Testis (tissue), 3 donors: Measurements from ENCODE around the gene GRID1. TPM values are rescaled to one million over a fixed set of nuclear protein-coding genes. Genes with fewer than 3 reads are reported as not detected.

Experiments used
- DNase-seq: peaks from one replicate; pipeline ENCODE4 v3.0.0-alpha.2; 2019
- H3K27ac ChIP-seq, 2 donors: fragments of 200-600 bp; sonication (generic); one replicate each; pipeline ENCODE4 v1.5.1; 2019
- H3K27me3 ChIP-seq: fragments of 200-600 bp; sonication (generic); one replicate; pipeline ENCODE4 v1.5.1; 2019
- H3K36me3 ChIP-seq: fragments of 200-600 bp; sonication (generic); one replicate; pipeline ENCODE4 v1.5.1; 2017; ENCODE audit warnings: low read depth; ENCODE audit errors: missing control alignments
- H3K4me1 ChIP-seq: fragments of 200-600 bp; sonication (generic); one replicate; pipeline ENCODE4 v1.5.1; 2019
- H3K4me3 ChIP-seq, 2 donors: fragments of 200-600 bp; sonication (generic); one replicate each; pipeline ENCODE4 v1.5.1; 2017 to 2019
- H3K9me3 ChIP-seq: fragments of 200-600 bp; sonication (generic); one replicate; pipeline ENCODE4 v1.5.1; 2017
- POLR2A ChIP-seq: fragments of 450-650 bp; IDR thresholded peaks from one replicate; pipeline ENCODE4 v1.6.1; 2017; ENCODE audit warnings: antibody characterized with exemption, mild to moderate bottlenecking, moderate library complexity
- WGBS, 2 donors: methylation state at CpG; one replicate each; pipeline ENCODE4 v1.1.5; 2018; 5-methylcytosine and 5-hydroxymethylcytosine counted together
- intact Hi-C: fragments of 100-400 bp; cut with DNase I; formaldehyde crosslinking; loops from one replicate; pipeline ENCODE4 v1.15.1; 2023; ENCODE audit warnings: low total_unique reads
- polyA plus RNA-seq: library from polyadenylated mRNA; stranded (reverse); fragments of 350-450 nt; fragmentation: Illumina TruSeq; extraction: RNeasy Lipid Tissue Mini Kit (QIAGEN cat#74804); gene quantifications from one replicate; pipeline ENCODE4 v1.2.3, GENCODE V29; 2014; ENCODE audit warnings: low read depth, low replicate concordance; ENCODE audit not compliant: insufficient read depth
- total RNA-seq, 2 donors: library from RNA; depleted of rRNA; stranded (reverse); fragments of >200 nt; gene quantifications; one replicate each; pipeline ENCODE4 v1.2.3, GENCODE V29; 2016
- TF ChIP-seq, protein P1 (sequence below), 3 experiments: fragments of 450-650 bp in 2 of 3; fragments of 200-600 bp in 1 of 3; sonication (generic) in 1 of 3; IDR thresholded peaks; one replicate each; pipeline ENCODE4 v1.5.1; 2016 to 2019; ENCODE audit warnings: antibody characterized with exemption in 3 of 3, mild to moderate bottlenecking in 2 of 3, moderate library complexity in 1 of 3

GRID1 gene
- total and polyA plus RNA-seq, 3 donors from 2014 or later = 7.4 to 16.7 (median 8.1) TPM

DNA sequence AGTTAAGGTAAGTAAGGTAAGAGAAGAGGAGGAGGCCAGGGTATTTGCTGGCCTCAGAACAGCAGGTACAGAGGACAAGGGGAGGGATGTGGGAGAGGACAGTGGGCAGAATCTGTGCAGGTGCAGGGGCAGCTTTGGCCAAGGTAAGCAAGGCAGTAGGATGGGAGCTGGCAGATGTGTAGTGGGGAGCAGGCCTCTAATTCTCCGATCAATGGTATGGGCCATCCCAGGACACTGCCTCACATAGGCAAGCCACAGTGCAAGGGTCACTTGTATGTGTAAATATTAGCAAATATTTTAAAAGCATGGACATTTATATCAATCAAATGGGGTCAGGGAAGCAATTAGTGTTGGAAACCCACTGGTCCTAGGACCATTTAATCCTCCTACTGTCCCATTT, 373.5 kb downstream of the GRID1 start:
- DNase-seq = no peak
- intact Hi-C loops = no loop called here
- WGBS, 2 donors = 80 to 100% methylated on average over 1 of the region's 1 CpG
- H3K9me3 ChIP-seq = no peaks in the 10 kb centered on the region
- no peaks in the 10 kb centered on the region for H3K36me3 ChIP-seq
- H3K4me1 ChIP-seq = peaks cover 4% of the 10 kb centered on the region
- no peak overlapping the region for H3K27ac ChIP-seq
- no peak overlapping the region for H3K4me3 ChIP-seq
- no peaks in the 10 kb centered on the region for H3K27me3 ChIP-seq
- TF ChIP-seq, protein P1, sequence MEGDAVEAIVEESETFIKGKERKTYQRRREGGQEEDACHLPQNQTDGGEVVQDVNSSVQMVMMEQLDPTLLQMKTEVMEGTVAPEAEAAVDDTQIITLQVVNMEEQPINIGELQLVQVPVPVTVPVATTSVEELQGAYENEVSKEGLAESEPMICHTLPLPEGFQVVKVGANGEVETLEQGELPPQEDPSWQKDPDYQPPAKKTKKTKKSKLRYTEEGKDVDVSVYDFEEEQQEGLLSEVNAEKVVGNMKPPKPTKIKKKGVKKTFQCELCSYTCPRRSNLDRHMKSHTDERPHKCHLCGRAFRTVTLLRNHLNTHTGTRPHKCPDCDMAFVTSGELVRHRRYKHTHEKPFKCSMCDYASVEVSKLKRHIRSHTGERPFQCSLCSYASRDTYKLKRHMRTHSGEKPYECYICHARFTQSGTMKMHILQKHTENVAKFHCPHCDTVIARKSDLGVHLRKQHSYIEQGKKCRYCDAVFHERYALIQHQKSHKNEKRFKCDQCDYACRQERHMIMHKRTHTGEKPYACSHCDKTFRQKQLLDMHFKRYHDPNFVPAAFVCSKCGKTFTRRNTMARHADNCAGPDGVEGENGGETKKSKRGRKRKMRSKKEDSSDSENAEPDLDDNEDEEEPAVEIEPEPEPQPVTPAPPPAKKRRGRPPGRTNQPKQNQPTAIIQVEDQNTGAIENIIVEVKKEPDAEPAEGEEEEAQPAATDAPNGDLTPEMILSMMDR (IDR thresholded peaks at IDR 0.05) = no peak
- TF ChIP-seq POLR2A = no peak

DNA sequence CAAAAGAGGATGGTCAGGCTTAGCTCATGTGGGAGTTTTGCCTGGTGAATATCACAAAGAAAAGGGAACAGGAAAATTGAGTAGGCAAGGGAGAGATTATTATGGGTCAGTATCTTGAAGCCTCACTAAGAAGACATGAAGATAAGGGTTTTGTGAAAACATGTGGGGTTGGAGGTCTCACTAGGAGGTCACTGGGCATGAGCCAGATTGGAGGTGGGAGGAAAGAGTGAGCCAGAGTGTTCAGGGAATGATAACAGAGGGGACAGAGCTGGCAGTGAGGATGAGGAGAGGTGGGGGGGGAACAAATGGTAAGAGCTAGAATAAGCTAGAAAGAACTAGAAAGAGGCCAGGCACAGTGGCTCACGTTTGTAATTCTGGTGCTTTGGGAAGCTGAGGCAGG, 374.3 kb downstream of the GRID1 start:
- Histone ChIP-seq H3K9me3 (no peaks in the 10 kb centered on the region), H3K27ac (no peak overlapping the region), H3K27me3 (no peaks in the 10 kb centered on the region), H3K4me3 (no peak overlapping the region), H3K4me1 (peaks cover 4% of the 10 kb centered on the region), H3K36me3 (no peaks in the 10 kb centered on the region)
- DNase-seq = peak; percentile 27
- WGBS, 2 donors = 47 to 48% methylated on average over 1 of the region's 1 CpG
- intact Hi-C loops = no loop called here
- TF ChIP-seq, protein P1 (IDR thresholded peaks at IDR 0.05) = no peak
- TF ChIP-seq POLR2A = no peak

DNA sequence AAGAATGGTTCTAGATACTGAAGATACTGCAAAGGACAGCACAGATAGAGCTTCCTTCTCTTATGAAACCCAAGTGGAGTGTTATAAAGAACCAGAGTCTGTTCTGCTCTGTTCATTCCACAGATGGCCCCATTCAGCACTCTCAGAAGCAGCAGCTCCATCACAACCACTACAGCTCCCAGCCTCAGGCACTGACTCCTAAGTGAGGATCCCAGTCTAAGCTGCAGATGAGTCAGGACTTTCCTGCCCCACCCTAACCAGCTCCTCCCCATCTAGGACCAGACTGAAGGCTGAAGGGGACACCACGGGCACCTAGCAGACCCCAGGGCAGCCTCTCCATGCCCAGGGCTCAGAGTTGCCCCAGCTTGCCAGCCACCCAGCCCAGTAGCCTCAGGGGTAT, 379.8 kb downstream of the GRID1 start:
- no peaks in the 10 kb centered on the region for H3K36me3 ChIP-seq
- H3K4me3 ChIP-seq = no peak overlapping the region
- TF ChIP-seq, protein P1 (IDR thresholded peaks at IDR 0.05) = no peak
- no peak for TF ChIP-seq POLR2A
- intact Hi-C loops = no loop called here
- H3K9me3 ChIP-seq = no peaks in the 10 kb centered on the region
- no peaks in the 10 kb centered on the region for H3K4me1 ChIP-seq
- WGBS, 2 donors = 75% methylated on average over 1 of the region's 1 CpG; no CpG with 5 or more reads in 1 of the 2 donors
- no peak for DNase-seq
- H3K27me3 ChIP-seq = no peaks in the 10 kb centered on the region
- no peak overlapping the region for H3K27ac ChIP-seq

DNA sequence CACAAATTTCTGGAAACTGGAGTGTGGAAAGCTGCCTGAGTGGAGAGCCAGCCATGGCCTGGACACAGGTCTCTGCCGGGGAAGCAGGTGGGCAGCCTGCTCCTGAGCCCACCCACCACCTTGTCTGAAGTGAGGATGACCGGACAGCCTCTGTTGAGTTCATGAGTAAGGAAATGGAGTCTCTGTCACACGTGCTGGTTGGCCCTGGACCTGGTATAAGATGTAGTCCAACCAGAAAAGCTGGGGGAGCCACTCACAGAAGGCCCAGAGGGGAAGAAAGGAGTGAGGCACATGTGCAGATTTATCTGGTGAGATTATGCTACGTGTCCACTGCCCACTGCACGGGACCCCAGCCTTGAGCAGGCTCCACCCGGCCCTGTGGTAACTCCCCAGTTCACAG, 383.5 kb downstream of the GRID1 start:
- no peak for DNase-seq
- WGBS, 2 donors = 82 to 84% methylated on average over 5 to 6 of the region's 6 CpGs
- Histone ChIP-seq H3K27me3 (no peaks in the 10 kb centered on the region), H3K27ac (no peak overlapping the region), H3K4me1 (peaks cover 5% of the 10 kb centered on the region), H3K4me3 (no peak overlapping the region), H3K9me3 (no peaks in the 10 kb centered on the region), H3K36me3 (no peaks in the 10 kb centered on the region)
- TF ChIP-seq POLR2A = no peak
- TF ChIP-seq, protein P1 (IDR thresholded peaks at IDR 0.05) = no peak
- intact Hi-C loops = no loop called here

DNA sequence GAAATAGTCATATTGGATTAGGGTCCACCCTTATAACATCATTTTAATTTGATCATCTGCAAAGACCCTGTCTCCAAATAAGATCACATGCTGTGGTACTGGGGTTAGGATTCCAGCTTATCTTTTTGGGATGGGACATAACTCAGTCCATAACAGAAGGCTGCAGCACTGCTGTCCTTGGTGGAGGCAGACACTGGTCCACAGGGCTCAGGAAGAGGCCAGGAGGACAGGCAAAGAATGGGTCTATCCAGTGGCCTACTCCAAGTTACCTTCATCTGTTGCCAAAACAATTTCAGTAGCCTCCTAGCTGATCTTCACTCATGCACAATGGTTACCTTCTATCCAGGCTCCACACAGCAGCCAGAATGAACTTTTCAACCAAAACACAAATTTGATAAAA, 387.0 kb downstream of the GRID1 start:
- intact Hi-C loops = no loop called here

More for the DNA sequence above, 387.0 kb downstream of the GRID1 start:
- Histone ChIP-seq H3K9me3 (no peaks in the 10 kb centered on the region), H3K27me3 (no peaks in the 10 kb centered on the region), H3K36me3 (no peaks in the 10 kb centered on the region), H3K4me3 (no peak overlapping the region), H3K4me1 (peaks cover 5% of the 10 kb centered on the region), H3K27ac (no peak overlapping the region)
- TF ChIP-seq POLR2A = no peak
- TF ChIP-seq, protein P1 (IDR thresholded peaks at IDR 0.05) = no peak
- DNase-seq = no peak
